HEK293 (cell line): ENCODE results near the gene MYLK4.

Experiments
- CTCF ChIP-seq: fragments of 450-650 bp; formaldehyde crosslinking; IDR thresholded peaks from 2 replicates; pipeline ENCODE4 v1.5.1; 2016; ENCODE audit warnings: missing biosample characterization, missing genetic modification characterization
- PRDM1 ChIP-seq: fragments of 450-650 bp; formaldehyde crosslinking; IDR thresholded peaks from 2 replicates; pipeline ENCODE4; 2016; ENCODE audit warnings: missing biosample characterization, missing genetic modification characterization
- ZNF138 ChIP-seq: fragments of 450-650 bp; formaldehyde crosslinking; IDR thresholded peaks from 2 replicates; pipeline ENCODE4 v1.5.1; 2016; ENCODE audit warnings: missing biosample characterization, missing genetic modification characterization, borderline replicate concordance
- ZNF280D ChIP-seq: fragments of 450-650 bp; formaldehyde crosslinking; IDR thresholded peaks from 2 replicates; pipeline ENCODE4 v1.5.1; 2016; ENCODE audit warnings: missing biosample characterization, missing genetic modification characterization
- ZNF639 ChIP-seq: fragments of 450-650 bp; formaldehyde crosslinking; IDR thresholded peaks from 2 replicates; pipeline ENCODE4 v1.5.1; 2016; ENCODE audit warnings: missing biosample characterization, missing genetic modification characterization

- TF ChIP-seq CTCF (tag by site-specific recombination) (no peak), ZNF138 (no peak), ZNF639 (tag by site-specific recombination) (no peak), PRDM1 (no peak), ZNF280D (tag by site-specific recombination) (no peak)
Measured at GRCh38 chr6:2793534-2794151, 42.9 kb upstream of the MYLK4 start.
